ENCODE data around the gene YES1. TPM values are rescaled to one million over a fixed set of nuclear protein-coding genes. Genes with fewer than 3 reads are reported as not detected.
A peak's percentile ranks its signal among the peaks of the same experiment; 100 is the strongest.

The YES1 gene
- total and polyA plus RNA-seq, 8 donors: 6.4 to 147 (median 36.6) TPM

DNA sequence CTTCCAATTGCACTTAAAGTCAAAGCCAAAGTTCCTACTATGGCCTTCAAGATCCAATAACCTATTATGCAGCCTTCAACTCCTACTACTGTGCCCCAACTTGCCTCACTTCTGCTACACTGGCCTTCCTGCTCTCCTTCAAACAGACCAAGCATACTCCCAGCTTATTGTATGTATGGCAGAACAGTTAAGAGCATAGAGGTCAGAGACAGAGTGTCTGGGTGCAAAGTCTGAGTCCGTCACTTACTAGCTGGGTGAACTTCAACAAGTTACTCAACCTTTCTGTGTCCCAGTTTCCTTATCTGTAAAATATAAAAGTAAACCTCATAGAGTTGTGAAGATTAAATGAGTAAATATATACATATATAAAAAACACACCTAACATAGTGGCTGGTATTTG is 37.2 kb downstream of the YES1 start:
- peak in 1 of 2 donors; percentile 17 for DNase-seq
- Histone ChIP-seq H3K27me3 (no peaks in the 10 kb centered on the region), H3K9me3 (no peaks in the 10 kb centered on the region), H3K27ac (no peak overlapping the region), H3K36me3 (no peaks in the 10 kb centered on the region), H3K4me1 (peaks cover 5 to 54% (median 34%) of the 10 kb centered on the region in 4 donors), H3K4me3 (no peak overlapping the region)
- WGBS, 5 donors: 26 to 74% (median 59%) methylated on average over 1 of the region's 1 CpG
- intact Hi-C loops (cut with DNase I; ENCODE audit: low total_unique reads): no loop called here
- TF ChIP-seq POLR2A (IDR thresholded peaks at IDR 0.05): no peak
- no peak for TF ChIP-seq CTCF (IDR thresholded peaks at IDR 0.05)
- no peak for TF ChIP-seq EP300 (IDR thresholded peaks at IDR 0.05)
- no peak for TF ChIP-seq POLR2AphosphoS5 (IDR thresholded peaks at IDR 0.05)

GRCh38 chr18:773980-774624 is 37.9 kb downstream of the YES1 start:
- Histone ChIP-seq H3K27ac (no peak overlapping the region), H3K4me1 (peaks cover 5 to 49% (median 33%) of the 10 kb centered on the region in 4 donors), H3K27me3 (no peaks in the 10 kb centered on the region), H3K36me3 (no peaks in the 10 kb centered on the region), H3K9me3 (no peaks in the 10 kb centered on the region), H3K4me3 (no peak overlapping the region)
- WGBS, 5 donors: 95 to 97% (median 97%) methylated on average over 14 of the region's 14 CpGs
- TF ChIP-seq POLR2A (IDR thresholded peaks at IDR 0.05): no peak
- TF ChIP-seq POLR2AphosphoS5 (IDR thresholded peaks at IDR 0.05): no peak
- TF ChIP-seq EP300 (IDR thresholded peaks at IDR 0.05): no peak
- no peak for TF ChIP-seq CTCF (IDR thresholded peaks at IDR 0.05)
- no peak for DNase-seq
- intact Hi-C loops (cut with DNase I; ENCODE audit: low total_unique reads): no loop called here

DNA sequence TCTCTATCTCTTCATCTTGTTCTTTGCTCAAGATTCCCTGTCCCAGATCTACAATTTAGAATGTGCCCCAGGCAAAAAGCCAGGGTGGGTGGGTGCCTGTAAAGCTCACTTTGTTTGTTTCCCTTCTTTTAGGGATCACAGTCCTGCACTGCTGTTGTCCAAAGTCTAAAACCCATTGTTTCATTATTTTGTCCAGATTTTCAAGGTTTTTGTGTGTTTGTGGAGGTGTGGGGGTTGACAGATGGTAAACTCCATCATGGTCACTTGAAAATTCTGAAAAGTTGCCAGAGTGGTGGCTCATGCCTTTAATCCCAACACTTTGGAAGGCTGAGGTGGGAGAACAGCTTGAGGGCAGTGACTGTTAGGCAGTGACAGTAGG is 41.5 kb downstream of the YES1 start:
- Histone ChIP-seq H3K36me3 (no peaks in the 10 kb centered on the region), H3K4me3 (no peak overlapping the region), H3K9me3 (no peaks in the 10 kb centered on the region), H3K27ac (no peak overlapping the region), H3K27me3 (no peaks in the 10 kb centered on the region), H3K4me1 (peaks cover 5 to 31% (median 18%) of the 10 kb centered on the region in 4 donors)
- intact Hi-C loops (cut with DNase I; ENCODE audit: low total_unique reads): no loop called here
- TF ChIP-seq EP300 (IDR thresholded peaks at IDR 0.05): no peak
- no peak for TF ChIP-seq POLR2AphosphoS5 (IDR thresholded peaks at IDR 0.05)
- TF ChIP-seq CTCF (IDR thresholded peaks at IDR 0.05): no peak
- no peak for TF ChIP-seq POLR2A (IDR thresholded peaks at IDR 0.05)
- no peak for DNase-seq

DNA sequence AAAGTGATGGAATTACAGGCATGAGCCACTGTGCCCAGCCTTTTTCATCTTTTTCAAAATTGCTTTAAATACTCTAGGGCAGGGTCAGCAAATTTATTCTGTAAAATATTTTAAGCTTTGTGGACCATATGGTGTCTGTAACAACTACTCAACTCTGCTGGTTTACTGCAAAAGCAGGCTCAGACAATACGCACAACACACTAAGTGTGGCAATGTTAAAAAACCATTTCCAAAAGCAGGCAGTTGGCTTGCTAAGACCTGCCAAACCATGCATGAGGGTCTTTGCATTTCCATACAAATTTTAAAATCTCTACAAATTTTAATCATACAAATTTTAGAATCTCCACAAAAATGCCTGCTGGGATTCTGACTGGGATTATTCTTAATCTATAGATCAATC is 44.1 kb downstream of the YES1 start:
- Histone ChIP-seq H3K4me3 (no peak overlapping the region), H3K9me3 (no peaks in the 10 kb centered on the region), H3K27ac (no peak overlapping the region), H3K36me3 (no peaks in the 10 kb centered on the region), H3K4me1 (peaks cover 0 to 29% (median 5%) of the 10 kb centered on the region in 4 donors), H3K27me3 (no peaks in the 10 kb centered on the region)
- 93 to 100% (median 97%) methylated on average over 1 of the region's 1 CpG for WGBS, 5 donors
- TF ChIP-seq EP300 (IDR thresholded peaks at IDR 0.05) (no peak), CTCF (IDR thresholded peaks at IDR 0.05) (no peak), POLR2AphosphoS5 (IDR thresholded peaks at IDR 0.05) (no peak), POLR2A (IDR thresholded peaks at IDR 0.05) (no peak)
- DNase-seq: no peak
- intact Hi-C loops (cut with DNase I; ENCODE audit: low total_unique reads): no loop called here
